Activated naive CD8-positive, alpha-beta T cell treated with anti-CD3 and anti-CD28 coated beads for 36 hours (primary cell): ENCODE data around the gene ENTPD6. TPM values are rescaled to one million over a fixed set of nuclear protein-coding genes. Genes with fewer than 3 reads are reported as not detected.
"Not testable (repeated sequence)": the region's sequence is repeated elsewhere in the genome, so short reads cannot be mapped to it uniquely, and the experiment has no call there.

Experiments used
- DNase-seq: peaks from one replicate; pipeline ENCODE4 v3.0.0; 2021
- H3K27ac Mint-ChIP-seq: one replicate; pipeline ENCODE4 v1.8.0; 2022; ENCODE audit warnings: mild to moderate bottlenecking, moderate library complexity, mixed read lengths
- H3K27me3 Mint-ChIP-seq: one replicate; pipeline ENCODE4 v1.8.0; 2022; ENCODE audit warnings: mild to moderate bottlenecking, mixed read lengths
- H3K36me3 Mint-ChIP-seq: one replicate; pipeline ENCODE4 v1.8.0; 2021; ENCODE audit warnings: mild to moderate bottlenecking, mixed read lengths
- H3K4me1 Mint-ChIP-seq: one replicate; pipeline ENCODE4 v1.8.0; 2021; ENCODE audit warnings: mixed read lengths
- H3K4me3 Mint-ChIP-seq: one replicate; pipeline ENCODE4 v1.8.0; 2022; ENCODE audit warnings: mild to moderate bottlenecking, moderate library complexity, mixed read lengths
- H3K9me3 Mint-ChIP-seq: one replicate; pipeline ENCODE4 v1.8.0; 2022; ENCODE audit warnings: mixed read lengths
- total RNA-seq, 2 experiments: library from RNA; stranded (reverse); gene quantifications; one replicate each; pipeline ENCODE4 v1.2.3, GENCODE V29; 2021

ENTPD6 gene
- total RNA-seq, 2 experiments from 2014 or later: 35.2 to 40.2 TPM

- Mint-ChIP-seq H3K27me3 (no peaks in the 10 kb centered on the region), H3K9me3 (peaks cover 5% of the 10 kb centered on the region), H3K36me3 (no peaks in the 10 kb centered on the region), H3K4me3 (no peak overlapping the region), H3K4me1 (peaks cover 10% of the 10 kb centered on the region), H3K27ac (no peak overlapping the region)
- no peak for DNase-seq
These were observed 17.6 kb upstream of the ENTPD6 start for GRCh38 chr20:25177890-25178321.

GRCh38 chr20:25178563-25179438 lies 16.7 kb upstream of the ENTPD6 start:
- Mint-ChIP-seq H3K4me1 (peaks cover 5% of the 10 kb centered on the region), H3K36me3 (peaks cover 4% of the 10 kb centered on the region), H3K9me3 (peaks cover 13% of the 10 kb centered on the region), H3K4me3 (no peak overlapping the region), H3K27me3 (peaks cover 3% of the 10 kb centered on the region), H3K27ac (no peak overlapping the region)
- DNase-seq: no peak

DNA sequence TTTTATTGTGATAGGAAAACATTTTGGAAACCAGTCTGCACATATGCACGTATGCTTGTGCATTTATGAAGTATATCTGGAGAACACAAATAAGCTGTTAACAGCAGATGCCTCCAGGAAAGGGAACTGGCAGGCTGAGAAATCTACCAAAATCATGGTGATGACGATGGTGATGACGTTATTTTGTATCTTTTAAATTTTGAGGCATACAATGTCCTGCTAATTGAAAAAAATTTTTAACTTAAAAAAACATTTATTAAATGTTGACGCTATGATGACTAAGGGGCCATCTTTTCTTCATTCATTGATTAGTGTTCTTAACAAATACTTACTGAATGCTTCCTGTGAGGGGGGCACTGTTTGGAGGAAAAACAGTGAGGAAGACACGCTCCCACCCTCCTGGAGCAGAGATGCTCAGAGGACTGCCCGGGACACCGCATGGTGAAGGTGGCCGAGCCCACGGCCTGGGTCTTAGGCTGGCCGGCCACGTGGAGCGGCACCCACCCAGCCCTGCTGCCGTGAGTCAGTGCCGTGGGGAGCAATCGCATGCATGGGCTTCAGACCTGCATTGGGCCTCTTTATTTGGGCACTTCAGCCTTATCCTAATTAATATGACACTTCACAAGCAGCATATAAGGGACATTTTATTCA lies 15.9 kb upstream of the ENTPD6 start:
- H3K27ac Mint-ChIP-seq: no peak overlapping the region
- no peak for DNase-seq
- peaks cover 20% of the 10 kb centered on the region for H3K9me3 Mint-ChIP-seq
- H3K4me1 Mint-ChIP-seq: peaks cover 3% of the 10 kb centered on the region
- H3K36me3 Mint-ChIP-seq: peaks cover 6% of the 10 kb centered on the region
- H3K4me3 Mint-ChIP-seq: no peak overlapping the region
- peaks cover 8% of the 10 kb centered on the region for H3K27me3 Mint-ChIP-seq

- not testable (repeated sequence) for DNase-seq, H3K27ac Mint-ChIP-seq, H3K4me1 Mint-ChIP-seq, H3K36me3 Mint-ChIP-seq, H3K4me3 Mint-ChIP-seq
- Mint-ChIP-seq H3K27me3 (peaks cover 28% of the 10 kb centered on the region), H3K9me3 (peaks cover 21% of the 10 kb centered on the region)
These were observed 11.1 kb upstream of the ENTPD6 start for GRCh38 chr20:25184391-25184790.

DNA sequence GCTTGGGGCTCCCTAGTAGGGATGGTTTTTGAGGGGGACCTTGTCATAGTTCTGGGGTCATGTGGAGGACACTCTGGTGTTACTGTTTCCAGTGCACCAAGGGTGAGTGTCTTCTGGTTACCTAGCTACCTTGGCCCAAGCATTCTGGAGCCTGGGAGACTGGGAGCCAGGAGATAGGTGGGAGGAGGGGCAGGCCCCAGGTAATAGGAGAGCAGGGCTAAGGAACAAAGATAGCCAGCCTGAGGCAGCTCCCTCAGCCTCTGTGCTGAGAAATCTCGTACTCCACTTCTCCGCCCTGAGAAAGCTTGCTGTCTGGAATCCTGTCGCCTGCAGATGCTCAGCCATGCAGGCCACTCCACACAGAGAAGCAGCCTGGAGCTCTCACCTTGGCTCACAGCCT lies 8.3 kb upstream of the ENTPD6 start:
- no peak for DNase-seq
- no peaks in the 10 kb centered on the region for H3K4me1 Mint-ChIP-seq
- no peak overlapping the region for H3K27ac Mint-ChIP-seq
- peaks cover 21% of the 10 kb centered on the region for H3K9me3 Mint-ChIP-seq
- H3K4me3 Mint-ChIP-seq: no peak overlapping the region
- H3K27me3 Mint-ChIP-seq: peaks cover 28% of the 10 kb centered on the region
- peaks cover 7% of the 10 kb centered on the region for H3K36me3 Mint-ChIP-seq

GRCh38 chr20:25187635-25188034 lies 7.9 kb upstream of the ENTPD6 start:
- Mint-ChIP-seq H3K4me3 (no peak overlapping the region), H3K27me3 (peaks cover 28% of the 10 kb centered on the region), H3K27ac (no peak overlapping the region), H3K4me1 (no peaks in the 10 kb centered on the region), H3K9me3 (peaks cover 19% of the 10 kb centered on the region), H3K36me3 (peaks cover 7% of the 10 kb centered on the region)
- no peak for DNase-seq

DNA sequence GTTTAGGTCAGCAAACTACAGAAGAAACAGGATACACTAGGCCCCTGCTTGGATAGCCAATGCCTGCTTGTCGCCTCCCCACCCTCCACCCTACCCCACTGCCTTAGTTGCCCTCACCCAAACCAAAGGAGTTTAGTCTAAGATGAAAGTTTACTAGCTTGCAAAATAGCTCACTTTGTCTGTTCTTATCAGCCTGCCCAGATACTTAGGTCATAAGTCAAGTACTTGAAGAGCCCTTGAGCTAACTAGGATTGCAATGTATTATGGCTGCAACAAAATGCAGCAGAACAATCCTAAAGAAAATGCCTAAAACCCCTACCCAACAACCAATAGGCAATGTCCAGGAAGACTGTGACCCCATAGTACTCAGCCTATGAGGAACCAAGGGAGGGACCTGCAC lies 7.3 kb upstream of the ENTPD6 start:
- DNase-seq: no peak
- Mint-ChIP-seq H3K4me1 (no peaks in the 10 kb centered on the region), H3K9me3 (peaks cover 14% of the 10 kb centered on the region), H3K27ac (no peak overlapping the region), H3K4me3 (no peak overlapping the region), H3K36me3 (peaks cover 7% of the 10 kb centered on the region), H3K27me3 (peaks cover 28% of the 10 kb centered on the region)

DNA sequence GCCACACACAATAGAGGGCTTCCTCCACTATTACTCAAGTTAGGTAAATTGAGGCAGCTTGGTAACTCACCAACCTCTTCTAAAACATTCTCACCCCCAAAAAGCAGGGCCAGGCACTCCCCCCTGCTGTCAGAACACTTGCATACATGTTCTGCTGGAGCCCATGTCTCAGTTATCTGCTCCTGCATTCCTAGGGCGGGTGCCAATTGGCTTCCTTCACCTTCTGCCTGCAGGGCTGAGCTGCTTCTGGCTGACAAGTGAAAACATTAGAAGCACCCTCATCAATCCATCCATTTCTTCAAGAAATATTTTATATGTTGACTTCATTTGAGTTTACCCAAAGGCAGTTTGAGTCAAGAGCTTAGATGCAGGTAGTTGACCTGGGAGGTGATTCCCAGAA lies 4.5 kb upstream of the ENTPD6 start:
- H3K36me3 Mint-ChIP-seq: no peaks in the 10 kb centered on the region
- H3K9me3 Mint-ChIP-seq: no peaks in the 10 kb centered on the region
- no peaks in the 10 kb centered on the region for H3K4me1 Mint-ChIP-seq
- no peak overlapping the region for H3K27ac Mint-ChIP-seq
- no peak for DNase-seq
- peaks cover 17% of the 10 kb centered on the region for H3K27me3 Mint-ChIP-seq
- H3K4me3 Mint-ChIP-seq: no peak overlapping the region

GRCh38 chr20:25191689-25192088 lies 3.8 kb upstream of the ENTPD6 start:
- Mint-ChIP-seq H3K27me3 (peaks cover 12% of the 10 kb centered on the region), H3K36me3 (no peaks in the 10 kb centered on the region), H3K4me3 (no peak overlapping the region), H3K4me1 (peaks cover 2% of the 10 kb centered on the region), H3K9me3 (no peaks in the 10 kb centered on the region), H3K27ac (no peak overlapping the region)
- no peak for DNase-seq

DNA sequence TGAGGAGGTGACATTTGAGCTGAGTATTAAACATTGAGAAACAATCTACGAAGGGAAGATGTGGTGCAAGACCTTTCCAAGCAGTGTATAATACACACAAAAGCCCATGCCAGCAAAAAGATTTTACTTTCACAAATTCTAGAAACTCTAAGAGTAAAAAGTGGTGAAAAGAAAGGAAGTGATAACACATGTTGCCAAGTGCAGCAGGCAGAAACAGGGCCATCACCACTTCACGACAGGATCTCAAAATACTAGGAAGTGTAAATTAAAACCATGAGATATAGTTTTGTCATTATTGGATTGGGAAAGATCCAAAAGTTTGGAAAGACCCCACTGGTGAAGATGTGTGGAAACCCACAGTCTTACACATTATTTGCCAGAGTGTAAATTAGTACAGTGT lies 1.7 kb upstream of the ENTPD6 start:
- H3K27ac Mint-ChIP-seq: no peak overlapping the region
- H3K4me3 Mint-ChIP-seq: no peak overlapping the region
- H3K36me3 Mint-ChIP-seq: peaks cover 2% of the 10 kb centered on the region
- peaks cover 19% of the 10 kb centered on the region for H3K4me1 Mint-ChIP-seq
- no peaks in the 10 kb centered on the region for H3K27me3 Mint-ChIP-seq
- no peaks in the 10 kb centered on the region for H3K9me3 Mint-ChIP-seq
- no peak for DNase-seq

DNA sequence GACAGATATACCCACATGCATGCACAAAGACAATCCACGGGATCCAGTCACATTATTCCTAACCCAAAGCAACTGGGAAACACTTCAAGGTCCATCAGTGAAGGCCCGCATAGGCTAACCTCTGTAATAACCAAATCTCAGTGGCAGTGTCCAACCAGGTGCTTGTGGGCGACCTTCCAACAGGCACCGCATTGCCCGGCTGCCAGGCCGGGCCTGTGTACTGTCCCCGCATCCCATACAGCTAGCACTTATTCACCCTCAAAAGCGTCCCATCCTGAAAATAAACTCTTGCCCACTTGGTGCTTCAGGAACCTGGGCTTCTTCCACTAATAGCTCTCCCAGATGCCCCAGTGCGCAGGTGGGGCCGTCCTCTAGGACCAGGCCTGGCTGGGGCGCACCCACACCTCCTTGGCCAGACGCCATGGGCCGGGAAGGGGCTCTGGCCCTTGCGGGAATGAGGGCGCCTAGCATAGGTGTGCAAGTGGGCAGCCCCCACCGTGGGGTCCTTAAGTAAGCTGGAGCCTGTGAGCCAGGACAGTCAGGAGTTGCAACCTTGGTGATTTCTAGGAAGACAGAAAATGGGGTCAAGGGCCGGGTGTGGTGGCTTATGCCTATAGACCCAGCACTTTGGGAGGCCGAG lies 1.1 kb upstream of the ENTPD6 start:
- DNase-seq: no peak
- Mint-ChIP-seq H3K4me1 (peaks cover 24% of the 10 kb centered on the region), H3K36me3 (peaks cover 3% of the 10 kb centered on the region), H3K4me3 (peak overlapping the region; percentile 93), H3K27me3 (no peaks in the 10 kb centered on the region), H3K9me3 (no peaks in the 10 kb centered on the region), H3K27ac (peak overlapping the region; percentile 83)

- Mint-ChIP-seq H3K4me3 (peak overlapping the region; percentile 93), H3K9me3 (no peaks in the 10 kb centered on the region), H3K4me1 (peaks cover 32% of the 10 kb centered on the region), H3K27me3 (no peaks in the 10 kb centered on the region), H3K36me3 (peaks cover 3% of the 10 kb centered on the region), H3K27ac (peak overlapping the region; percentile 65)
- peak; percentile 46 for DNase-seq
These were observed 662 bp downstream of the ENTPD6 start for GRCh38 chr20:25195962-25196785.

DNA sequence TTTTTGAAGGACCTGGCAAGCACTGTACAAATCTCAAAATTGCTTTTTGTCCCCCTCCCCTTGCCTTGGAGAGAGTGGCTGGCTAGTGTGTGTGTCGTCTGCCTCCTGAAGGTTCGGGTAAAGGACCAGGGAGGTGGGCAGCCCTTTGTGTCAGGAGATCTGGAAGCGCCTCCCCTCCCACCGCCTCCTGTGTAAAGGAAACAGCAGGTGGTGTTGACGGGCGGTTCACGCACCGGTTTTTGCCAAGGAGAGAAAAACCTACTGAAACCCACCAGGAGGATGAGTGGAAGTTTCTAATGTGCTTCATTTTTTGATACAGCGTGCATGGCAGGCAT lies 1.2 kb downstream of the ENTPD6 start:
- no peak for DNase-seq
- Mint-ChIP-seq H3K27me3 (no peaks in the 10 kb centered on the region), H3K36me3 (peaks cover 3% of the 10 kb centered on the region), H3K4me3 (peak overlapping the region; percentile 93), H3K27ac (peak overlapping the region; percentile 65), H3K4me1 (peaks cover 32% of the 10 kb centered on the region), H3K9me3 (no peaks in the 10 kb centered on the region)

DNA sequence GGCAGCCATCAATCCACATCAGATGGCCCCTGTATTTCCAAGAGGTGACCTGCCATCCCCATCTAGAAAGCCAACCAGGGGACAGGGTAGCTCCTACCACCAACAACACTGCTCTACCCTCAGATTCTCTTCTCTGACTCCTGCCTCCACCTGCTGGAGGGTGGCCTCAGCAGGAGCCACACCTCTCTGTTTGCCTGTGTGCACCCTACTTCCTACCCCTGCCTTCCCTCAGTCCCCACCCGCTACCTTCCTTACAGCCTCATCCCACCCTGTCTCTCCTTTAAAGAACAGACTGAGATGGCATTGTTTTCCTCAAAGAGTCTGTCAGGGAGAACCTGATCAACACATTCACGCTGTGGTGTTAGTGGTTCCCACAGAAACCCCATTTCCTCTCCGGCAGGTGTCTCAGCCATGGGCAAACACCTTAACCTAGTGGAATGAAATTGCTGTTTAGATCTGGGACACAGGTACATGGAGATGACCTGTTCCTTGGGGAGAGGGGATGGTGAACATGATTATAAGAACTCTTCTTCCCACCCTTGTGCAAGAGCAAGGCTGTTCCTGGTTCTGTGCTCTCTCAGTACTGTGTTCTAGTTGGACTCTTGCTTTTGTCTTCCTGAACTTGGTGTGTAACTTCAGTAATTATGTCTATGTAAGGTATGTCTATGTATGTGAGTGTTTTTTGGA lies 1.8 kb downstream of the ENTPD6 start:
- Mint-ChIP-seq H3K4me3 (peak overlapping the region; percentile 93), H3K4me1 (peaks cover 34% of the 10 kb centered on the region), H3K27ac (peak overlapping the region; percentile 65), H3K27me3 (no peaks in the 10 kb centered on the region), H3K36me3 (peaks cover 4% of the 10 kb centered on the region), H3K9me3 (no peaks in the 10 kb centered on the region)
- DNase-seq: no peak
